ENCODE measurements around the gene SENP2. TPM values are rescaled to one million over a fixed set of nuclear protein-coding genes. Genes with fewer than 3 reads are reported as not detected.

The SENP2 gene
- polyA plus RNA-seq, 1 experiment = 28.1 TPM

DNA sequence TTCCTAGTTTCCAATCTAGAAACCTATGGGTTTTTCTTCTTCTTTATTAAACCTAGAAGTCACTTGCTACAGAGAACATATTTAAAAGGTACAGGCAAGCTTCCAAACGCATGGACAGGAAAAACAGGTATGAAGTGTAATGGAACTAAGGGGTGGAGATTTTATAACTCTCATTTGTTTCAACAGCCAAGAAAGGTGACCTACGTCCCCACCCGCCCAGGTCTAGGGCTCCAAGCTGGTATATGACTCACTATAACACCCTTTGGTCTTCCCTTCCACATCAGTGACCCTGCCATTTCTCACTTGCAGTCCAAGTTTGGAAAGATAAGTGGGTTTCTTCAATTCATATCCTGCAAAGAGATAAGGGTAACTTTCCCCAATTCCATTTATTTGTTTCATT, 27.7 kb upstream of the SENP2 start:
- no peak for DNase-seq (ENCODE audit: low read depth, low spot score)
- peaks cover 14% of the 10 kb centered on the region for H3K27me3 ChIP-seq (ENCODE audit: control insufficient read depth, insufficient read depth, low read length)
- TF ChIP-seq, protein P1, sequence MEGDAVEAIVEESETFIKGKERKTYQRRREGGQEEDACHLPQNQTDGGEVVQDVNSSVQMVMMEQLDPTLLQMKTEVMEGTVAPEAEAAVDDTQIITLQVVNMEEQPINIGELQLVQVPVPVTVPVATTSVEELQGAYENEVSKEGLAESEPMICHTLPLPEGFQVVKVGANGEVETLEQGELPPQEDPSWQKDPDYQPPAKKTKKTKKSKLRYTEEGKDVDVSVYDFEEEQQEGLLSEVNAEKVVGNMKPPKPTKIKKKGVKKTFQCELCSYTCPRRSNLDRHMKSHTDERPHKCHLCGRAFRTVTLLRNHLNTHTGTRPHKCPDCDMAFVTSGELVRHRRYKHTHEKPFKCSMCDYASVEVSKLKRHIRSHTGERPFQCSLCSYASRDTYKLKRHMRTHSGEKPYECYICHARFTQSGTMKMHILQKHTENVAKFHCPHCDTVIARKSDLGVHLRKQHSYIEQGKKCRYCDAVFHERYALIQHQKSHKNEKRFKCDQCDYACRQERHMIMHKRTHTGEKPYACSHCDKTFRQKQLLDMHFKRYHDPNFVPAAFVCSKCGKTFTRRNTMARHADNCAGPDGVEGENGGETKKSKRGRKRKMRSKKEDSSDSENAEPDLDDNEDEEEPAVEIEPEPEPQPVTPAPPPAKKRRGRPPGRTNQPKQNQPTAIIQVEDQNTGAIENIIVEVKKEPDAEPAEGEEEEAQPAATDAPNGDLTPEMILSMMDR (IDR thresholded peaks at IDR 0.05; ENCODE audit: low read depth, low read length) = no peak
- H3K27ac ChIP-seq (ENCODE audit: low read depth, low read length) = no peak overlapping the region
- CTCF ChIA-PET = interaction anchor here (0.6 to 4.2 kb wide), 21 partner anchors 9 to 206 kb away, joined by 3 to 51 read pairs (median 5); partner anchors contain the start of gene MAP3K13
- H3K9me3 ChIP-seq (ENCODE audit: control insufficient read depth, insufficient read depth, low read length) = no peaks in the 10 kb centered on the region; the same call in 1 of the 2 replicates
- no peak overlapping the region for H3K4me3 ChIP-seq (ENCODE audit: low read depth, low read length)
- POLR2A ChIA-PET = interaction anchor here (1.1 to 1.5 kb wide), 2 partner anchors 28 to 60 kb away, joined by 3 to 5 read pairs; partner anchors contain the start of genes SENP2 and TMEM41A

DNA sequence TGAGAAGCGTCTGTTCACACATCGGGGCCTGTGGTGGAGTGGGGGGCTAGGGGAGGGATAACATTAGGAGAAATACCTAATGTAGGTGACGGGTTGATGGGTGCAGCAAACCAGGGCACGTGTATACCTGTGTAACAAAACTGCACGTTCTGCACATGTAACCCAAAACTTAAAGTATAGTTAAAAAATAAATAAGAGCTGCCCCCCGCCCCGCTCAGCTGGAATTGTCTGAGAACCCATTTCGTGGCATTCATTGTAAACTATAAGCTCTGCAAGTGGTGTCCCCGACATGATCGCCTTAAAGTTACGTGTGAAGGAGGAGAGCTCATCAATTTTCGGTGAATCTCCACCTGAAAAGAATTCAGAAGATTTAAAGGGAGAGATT, 26.4 kb upstream of the SENP2 start:
- no peak for DNase-seq (ENCODE audit: low read depth, low spot score)
- TF ChIP-seq, protein P1 (IDR thresholded peaks at IDR 0.05; ENCODE audit: low read depth, low read length) = no peak
- Histone ChIP-seq H3K9me3 (ENCODE audit: control insufficient read depth, insufficient read depth, low read length) (no peaks in the 10 kb centered on the region; the same call in 1 of the 2 replicates), H3K27me3 (ENCODE audit: control insufficient read depth, insufficient read depth, low read length) (peaks cover 14% of the 10 kb centered on the region), H3K4me3 (ENCODE audit: low read depth, low read length) (no peak overlapping the region), H3K27ac (ENCODE audit: low read depth, low read length) (no peak overlapping the region)
- ChIA-PET POLR2A (interaction anchor here (1.1 to 1.5 kb wide), 2 partner anchors 26 to 61 kb away, joined by 3 to 5 read pairs; partner anchors contain the start of genes SENP2 and TMEM41A), CTCF (interaction anchor here (0.6 to 4.2 kb wide), 29 partner anchors 11 to 288 kb away, joined by 3 to 51 read pairs (median 4); partner anchors contain the start of gene SENP2)

DNA sequence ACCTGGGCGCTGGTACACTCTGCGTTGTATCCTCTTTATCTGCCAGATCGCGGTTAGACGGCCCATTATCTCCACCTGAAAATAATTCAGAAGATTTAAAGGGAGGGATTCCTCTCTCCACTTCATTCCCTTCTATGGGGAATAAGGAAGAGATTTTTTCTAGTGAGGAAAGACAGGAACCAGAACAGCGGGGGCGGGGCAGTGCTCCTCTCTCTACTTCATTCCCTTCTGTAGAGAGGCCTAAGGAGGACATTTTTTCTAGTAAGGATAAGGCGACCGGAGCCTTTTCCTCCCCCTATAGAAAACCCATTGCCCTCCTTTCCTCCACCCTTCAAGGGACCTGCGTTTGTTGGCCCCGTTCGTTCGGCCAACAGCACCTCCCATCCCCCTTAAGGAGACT, 25.4 kb upstream of the SENP2 start:
- CTCF ChIA-PET = interaction anchor here (0.7 to 4.2 kb wide), 2 partner anchors 9 to 13 kb away, joined by 3 to 51 read pairs; no protein-coding TSS in a partner anchor
- TF ChIP-seq, protein P1 (IDR thresholded peaks at IDR 0.05; ENCODE audit: low read depth, low read length) = no peak
- H3K9me3 ChIP-seq (ENCODE audit: control insufficient read depth, insufficient read depth, low read length) = no peaks in the 10 kb centered on the region; the same call in 1 of the 2 replicates
- H3K4me3 ChIP-seq (ENCODE audit: low read depth, low read length) = no peak overlapping the region
- POLR2A ChIA-PET = no interaction called here
- DNase-seq (ENCODE audit: low read depth, low spot score) = no peak
- H3K27me3 ChIP-seq (ENCODE audit: control insufficient read depth, insufficient read depth, low read length) = peaks cover 14% of the 10 kb centered on the region
- no peak overlapping the region for H3K27ac ChIP-seq (ENCODE audit: low read depth, low read length)

DNA sequence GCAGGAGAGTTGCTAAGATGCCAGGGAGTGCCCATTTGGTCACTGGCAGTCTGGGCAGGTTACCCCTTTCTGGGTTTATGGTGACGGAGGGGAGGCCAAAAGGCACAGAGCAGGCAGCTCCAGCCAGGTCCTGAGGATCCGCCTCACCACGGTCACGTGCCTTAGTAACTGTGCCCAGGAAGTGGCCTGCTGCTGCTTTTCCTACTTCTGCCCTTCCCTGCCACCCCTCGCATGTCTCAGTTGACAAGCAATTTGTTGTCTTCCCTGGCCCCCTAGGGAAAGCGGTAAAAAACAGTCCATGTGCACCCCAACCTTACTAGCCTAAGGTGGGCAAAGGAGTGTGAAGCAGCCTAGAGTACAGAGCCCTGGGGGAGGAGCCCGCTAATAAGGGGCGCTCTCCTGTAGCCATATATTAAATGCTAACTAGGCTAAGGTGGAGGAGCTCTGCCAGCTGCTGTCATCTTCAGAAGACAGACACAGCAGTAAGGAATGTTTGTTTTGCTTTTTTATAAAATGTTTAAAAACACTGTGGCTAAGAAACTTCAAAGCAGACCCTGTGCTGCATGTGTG, 24.6 kb upstream of the SENP2 start:
- no peak for DNase-seq (ENCODE audit: low read depth, low spot score)
- ChIA-PET CTCF (interaction anchor here (1.1 to 4.2 kb wide), 2 partner anchors 13 kb away, joined by 11 to 51 read pairs; no protein-coding TSS in a partner anchor), POLR2A (no interaction called here)
- TF ChIP-seq, protein P1 (IDR thresholded peaks at IDR 0.05; ENCODE audit: low read depth, low read length) = no peak
- H3K27ac ChIP-seq (ENCODE audit: low read depth, low read length) = no peak overlapping the region
- peaks cover 14% of the 10 kb centered on the region for H3K27me3 ChIP-seq (ENCODE audit: control insufficient read depth, insufficient read depth, low read length)
- no peak overlapping the region for H3K4me3 ChIP-seq (ENCODE audit: low read depth, low read length)
- H3K9me3 ChIP-seq (ENCODE audit: control insufficient read depth, insufficient read depth, low read length) = no peaks in the 10 kb centered on the region; the same call in 1 of the 2 replicates

DNA sequence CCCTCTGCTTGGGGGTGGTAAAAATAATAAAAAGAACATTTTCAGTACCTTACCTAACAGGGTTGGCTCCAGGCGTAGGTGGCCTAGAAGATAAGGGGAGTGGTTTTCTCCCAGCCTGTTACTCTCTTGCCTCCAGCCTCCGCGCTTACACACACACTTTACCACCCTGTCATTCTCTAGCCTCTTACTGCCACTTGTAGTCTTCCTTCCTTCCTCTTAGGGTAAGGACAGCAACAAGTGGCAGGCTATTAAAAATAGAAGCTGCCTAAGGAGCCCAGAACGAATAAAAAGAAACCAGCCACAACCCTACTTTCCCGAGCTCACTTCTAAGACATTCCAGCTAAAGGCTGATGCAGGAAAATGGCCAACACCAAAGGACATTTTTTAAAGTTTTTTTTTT, 24.1 kb upstream of the SENP2 start:
- Histone ChIP-seq H3K27me3 (ENCODE audit: control insufficient read depth, insufficient read depth, low read length) (peaks cover 14% of the 10 kb centered on the region), H3K9me3 (ENCODE audit: control insufficient read depth, insufficient read depth, low read length) (no peaks in the 10 kb centered on the region; the same call in 1 of the 2 replicates), H3K27ac (ENCODE audit: low read depth, low read length) (no peak overlapping the region), H3K4me3 (ENCODE audit: low read depth, low read length) (no peak overlapping the region)
- TF ChIP-seq, protein P1 (IDR thresholded peaks at IDR 0.05; ENCODE audit: low read depth, low read length) = no peak
- CTCF ChIA-PET = interaction anchor here (1.1 kb wide), 1 partner anchor 13 kb away, joined by 11 read pairs; no protein-coding TSS in a partner anchor
- POLR2A ChIA-PET = no interaction called here
- DNase-seq (ENCODE audit: low read depth, low spot score) = no peak

All from AG04450 (cell line).